Measurements from ENCODE around the gene SKI. TPM values are rescaled to one million over a fixed set of nuclear protein-coding genes. Genes with fewer than 3 reads are reported as not detected.

Gene SKI
- total RNA-seq, 2 donors from 2014 or later: 65.4 to 79.2 TPM

GRCh38 chr1:2284932-2285331 lies 56.8 kb downstream of the SKI start:
- Mint-ChIP-seq H3K9me3 (peaks cover 4% of the 10 kb centered on the region), H3K27ac (no peak overlapping the region), H3K4me3 (no peak overlapping the region), H3K4me1 (peaks cover 3% of the 10 kb centered on the region), H3K27me3 (ENCODE audit: insufficient read depth) (no peaks in the 10 kb centered on the region), H3K36me3 (ENCODE audit: low read depth) (peaks cover 24% of the 10 kb centered on the region)
- Histone ChIP-seq H3K4me1 (ENCODE audit: control insufficient read depth, insufficient read depth, low read length) (no peaks in the 10 kb centered on the region), H3K4me3 (ENCODE audit: low read length) (no peak overlapping the region), H3K9me3 (ENCODE audit: control insufficient read depth, low read length) (no peaks in the 10 kb centered on the region), H3K27me3 (ENCODE audit: control insufficient read depth, insufficient read depth, low read length, poor library complexity, severe bottlenecking) (no peaks in the 10 kb centered on the region), H3K36me3 (ENCODE audit: control insufficient read depth, insufficient read depth, low read length) (no peaks in the 10 kb centered on the region), H3K9ac (ENCODE audit: extremely low read depth, low read length, poor library complexity, severe bottlenecking) (no peak overlapping the region), H3K27ac (ENCODE audit: low read depth, low read length) (no peak overlapping the region)
- no peak for TF ChIP-seq CTCF (conservative IDR thresholded peaks at IDR 0.05)
- DNase-seq: no peak
- 96% methylated on average over 7 to 9 of the region's 9 CpGs for whole genome bisulfite sequencing, 2 experiments (ENCODE audit: insufficient coverage in 1 of 2, insufficient read length in 1 of 2)

DNA sequence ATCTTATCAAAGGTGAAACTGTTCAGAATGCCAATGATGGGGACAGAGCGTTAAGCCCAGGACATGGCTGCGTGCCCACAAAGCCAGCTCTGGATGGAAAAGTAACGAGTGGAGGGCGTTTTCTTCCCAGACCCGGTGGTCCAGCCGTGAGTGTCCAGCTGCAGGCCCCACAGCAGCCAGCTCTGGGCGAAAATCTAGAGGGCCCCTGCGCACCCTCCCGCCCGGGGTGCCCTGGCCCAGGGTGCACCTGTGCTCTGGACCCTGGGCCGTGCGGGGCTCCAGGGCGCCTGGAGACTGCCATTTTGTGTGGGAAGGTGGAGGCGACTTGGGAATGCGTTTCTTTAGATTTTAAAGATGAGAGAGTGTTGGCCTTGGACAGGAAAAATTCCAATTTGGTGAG lies 58.8 kb downstream of the SKI start:
- no peaks in the 10 kb centered on the region for H3K27me3 Mint-ChIP-seq (ENCODE audit: insufficient read depth)

DNA sequence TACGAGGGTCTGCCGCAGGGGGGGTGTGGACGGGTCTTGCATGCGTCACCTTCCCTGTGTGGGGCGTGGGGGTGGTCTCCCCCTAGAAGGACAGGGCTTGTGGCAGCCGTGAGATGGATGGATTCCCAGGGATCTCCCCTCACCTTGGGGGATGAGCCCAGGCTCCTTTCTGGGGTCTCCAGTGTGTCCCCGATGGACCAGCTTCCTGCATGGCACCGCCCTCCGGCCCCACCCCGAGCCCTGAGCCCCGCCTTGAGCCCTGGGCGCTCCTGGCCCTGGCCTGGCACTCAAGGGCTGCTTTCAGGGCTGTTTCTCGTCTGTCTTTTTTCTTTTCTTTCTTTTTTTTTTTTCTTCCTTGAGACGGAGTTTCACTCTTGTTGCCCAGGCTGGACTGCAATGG lies 59.5 kb downstream of the SKI start:
- H3K27me3 Mint-ChIP-seq (ENCODE audit: insufficient read depth): no peaks in the 10 kb centered on the region
- H3K36me3 Mint-ChIP-seq (ENCODE audit: low read depth): peaks cover 20% of the 10 kb centered on the region
- no peak overlapping the region for H3K4me3 Mint-ChIP-seq
- peaks cover 3% of the 10 kb centered on the region for H3K4me1 Mint-ChIP-seq
- WGBS, 2 experiments (ENCODE audit: insufficient coverage in 1 of 2, insufficient read length in 1 of 2): 87 to 95% methylated on average over 8 to 14 of the region's 14 CpGs
- no peaks in the 10 kb centered on the region for H3K9me3 Mint-ChIP-seq
- Histone ChIP-seq H3K9ac (ENCODE audit: extremely low read depth, low read length, poor library complexity, severe bottlenecking) (no peak overlapping the region), H3K36me3 (ENCODE audit: control insufficient read depth, insufficient read depth, low read length) (no peaks in the 10 kb centered on the region), H3K4me3 (ENCODE audit: low read length) (no peak overlapping the region), H3K9me3 (ENCODE audit: control insufficient read depth, low read length) (no peaks in the 10 kb centered on the region), H3K27me3 (ENCODE audit: control insufficient read depth, insufficient read depth, low read length, poor library complexity, severe bottlenecking) (no peaks in the 10 kb centered on the region), H3K27ac (ENCODE audit: low read depth, low read length) (no peak overlapping the region), H3K4me1 (ENCODE audit: control insufficient read depth, insufficient read depth, low read length) (no peaks in the 10 kb centered on the region)
- no peak overlapping the region for H3K27ac Mint-ChIP-seq
- DNase-seq: no peak
- TF ChIP-seq CTCF (conservative IDR thresholded peaks at IDR 0.05): no peak

More for the DNA sequence above, 58.8 kb downstream of the SKI start:
- no peak for TF ChIP-seq CTCF (conservative IDR thresholded peaks at IDR 0.05)
- no peak overlapping the region for H3K4me3 Mint-ChIP-seq
- Histone ChIP-seq H3K4me1 (ENCODE audit: control insufficient read depth, insufficient read depth, low read length) (no peaks in the 10 kb centered on the region), H3K36me3 (ENCODE audit: control insufficient read depth, insufficient read depth, low read length) (no peaks in the 10 kb centered on the region), H3K27me3 (ENCODE audit: control insufficient read depth, insufficient read depth, low read length, poor library complexity, severe bottlenecking) (no peaks in the 10 kb centered on the region), H3K27ac (ENCODE audit: low read depth, low read length) (no peak overlapping the region), H3K9me3 (ENCODE audit: control insufficient read depth, low read length) (no peaks in the 10 kb centered on the region), H3K4me3 (ENCODE audit: low read length) (no peak overlapping the region), H3K9ac (ENCODE audit: extremely low read depth, low read length, poor library complexity, severe bottlenecking) (no peak overlapping the region)
- no peak overlapping the region for H3K27ac Mint-ChIP-seq
- H3K9me3 Mint-ChIP-seq: no peaks in the 10 kb centered on the region
- peaks cover 3% of the 10 kb centered on the region for H3K4me1 Mint-ChIP-seq
- 97 to 98% methylated on average over 9 to 15 of the region's 15 CpGs for WGBS, 2 experiments (ENCODE audit: insufficient coverage in 1 of 2, insufficient read length in 1 of 2)
- H3K36me3 Mint-ChIP-seq (ENCODE audit: low read depth): peaks cover 20% of the 10 kb centered on the region
- no peak for DNase-seq

Data from endodermal cell (in vitro differentiated cells).